Measurements from ENCODE around the gene LIMA1. TPM values are rescaled to one million over a fixed set of nuclear protein-coding genes. Genes with fewer than 3 reads are reported as not detected.

Gene LIMA1
- total and polyA plus RNA-seq, 2 of the 4 experiments (the other 2 are of a cell fraction), result 126 to 163 TPM

- H2BK120ac ChIP-seq (ENCODE audit: low read depth, low read length), result no peak overlapping the region
- ATAC-seq (ENCODE audit: low read depth), result no peak
- WGBS, 2 experiments (ENCODE audit: extremely low coverage in 2 of 2, insufficient read length in 1 of 2), result no CpG with 5 or more reads among the region's 2 CpGs
- H3K23ac ChIP-seq (ENCODE audit: low read depth, low read length), result no peak overlapping the region
- no peaks in the 10 kb centered on the region for H3K27me3 ChIP-seq (ENCODE audit: control insufficient read depth, insufficient read depth, low read length)
- intact Hi-C loops (cut with micrococcal nuclease), result no loop called here
- H3K9me1 ChIP-seq (ENCODE audit: insufficient read depth, low read length), result peaks cover 5% of the 10 kb centered on the region; the same call in 1 of the 2 replicates
- H3K79me1 ChIP-seq (ENCODE audit: low read depth in 1 of 2, low read length in 2 of 2), result peaks cover 16 to 61% of the 10 kb centered on the region in 2 experiments
- no peak overlapping the region for H2AK5ac ChIP-seq (ENCODE audit: low read depth, low read length)
- in situ Hi-C loops (cut with MboI; ENCODE audit: low sequenced_read_pairs), result no loop called here
- no peak for DNase-seq
- dilution Hi-C loops (cut with HindIII; ENCODE audit: low sequenced_read_pairs, unreplicated experiment), result no loop called here
- no peak overlapping the region for H2AFZ ChIP-seq (replicated peaks; ENCODE audit: low read length, poor library complexity)
- H3K4me1 ChIP-seq (ENCODE audit: control insufficient read depth, insufficient read depth, low read length), result peaks cover 3% of the 10 kb centered on the region; the same call in 1 of the 2 replicates
- no peak overlapping the region for H3K9ac ChIP-seq (ENCODE audit: low read depth, low read length)
- H3K27ac ChIP-seq (ENCODE audit: insufficient read depth, low read length), result no peak overlapping the region
- H4K20me1 ChIP-seq (ENCODE audit: insufficient read depth, low read length), result 0 out of 2 replicates have a peak, but pooled peaks cover under 1% of the 10 kb centered on the region
- H2AK9ac ChIP-seq (replicated peaks; ENCODE audit: low read depth, low read length, poor library complexity), result no peak overlapping the region
- H3K4me3 ChIP-seq (ENCODE audit: insufficient read depth, low read depth, low read length), result no peak overlapping the region
- no peak overlapping the region for H2BK5ac ChIP-seq (ENCODE audit: low read depth, low read length, poor library complexity, severe bottlenecking)
- H3K4me2 ChIP-seq (ENCODE audit: low read depth, low read length), result no peak overlapping the region
- TF ChIP-seq MAZ (IDR thresholded peaks at IDR 0.05; ENCODE audit: borderline replicate concordance, low read depth, low read length), result no peak
- TF ChIP-seq RFX5 (IDR thresholded peaks at IDR 0.05; ENCODE audit: low read depth, low read length), result no peak
- TF ChIP-seq, protein P1, sequence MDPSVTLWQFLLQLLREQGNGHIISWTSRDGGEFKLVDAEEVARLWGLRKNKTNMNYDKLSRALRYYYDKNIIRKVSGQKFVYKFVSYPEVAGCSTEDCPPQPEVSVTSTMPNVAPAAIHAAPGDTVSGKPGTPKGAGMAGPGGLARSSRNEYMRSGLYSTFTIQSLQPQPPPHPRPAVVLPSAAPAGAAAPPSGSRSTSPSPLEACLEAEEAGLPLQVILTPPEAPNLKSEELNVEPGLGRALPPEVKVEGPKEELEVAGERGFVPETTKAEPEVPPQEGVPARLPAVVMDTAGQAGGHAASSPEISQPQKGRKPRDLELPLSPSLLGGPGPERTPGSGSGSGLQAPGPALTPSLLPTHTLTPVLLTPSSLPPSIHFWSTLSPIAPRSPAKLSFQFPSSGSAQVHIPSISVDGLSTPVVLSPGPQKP (IDR thresholded peaks at IDR 0.05; ENCODE audit: borderline replicate concordance, low read depth, low read length), result no peak
- TF ChIP-seq FOS (IDR thresholded peaks at IDR 0.05; ENCODE audit: low read depth, low read length), result no peak
- no peak for TF ChIP-seq CHD1 (IDR thresholded peaks at IDR 0.05; ENCODE audit: low read depth, low read length)
- no peak for TF ChIP-seq MXI1 (IDR thresholded peaks at IDR 0.05; ENCODE audit: borderline replicate concordance, low read depth, low read length)
- TF ChIP-seq, protein P2, sequence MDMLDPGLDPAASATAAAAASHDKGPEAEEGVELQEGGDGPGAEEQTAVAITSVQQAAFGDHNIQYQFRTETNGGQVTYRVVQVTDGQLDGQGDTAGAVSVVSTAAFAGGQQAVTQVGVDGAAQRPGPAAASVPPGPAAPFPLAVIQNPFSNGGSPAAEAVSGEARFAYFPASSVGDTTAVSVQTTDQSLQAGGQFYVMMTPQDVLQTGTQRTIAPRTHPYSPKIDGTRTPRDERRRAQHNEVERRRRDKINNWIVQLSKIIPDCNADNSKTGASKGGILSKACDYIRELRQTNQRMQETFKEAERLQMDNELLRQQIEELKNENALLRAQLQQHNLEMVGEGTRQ (IDR thresholded peaks at IDR 0.05; ENCODE audit: low read depth, low read length), result no peak
- TF ChIP-seq, protein P3, sequence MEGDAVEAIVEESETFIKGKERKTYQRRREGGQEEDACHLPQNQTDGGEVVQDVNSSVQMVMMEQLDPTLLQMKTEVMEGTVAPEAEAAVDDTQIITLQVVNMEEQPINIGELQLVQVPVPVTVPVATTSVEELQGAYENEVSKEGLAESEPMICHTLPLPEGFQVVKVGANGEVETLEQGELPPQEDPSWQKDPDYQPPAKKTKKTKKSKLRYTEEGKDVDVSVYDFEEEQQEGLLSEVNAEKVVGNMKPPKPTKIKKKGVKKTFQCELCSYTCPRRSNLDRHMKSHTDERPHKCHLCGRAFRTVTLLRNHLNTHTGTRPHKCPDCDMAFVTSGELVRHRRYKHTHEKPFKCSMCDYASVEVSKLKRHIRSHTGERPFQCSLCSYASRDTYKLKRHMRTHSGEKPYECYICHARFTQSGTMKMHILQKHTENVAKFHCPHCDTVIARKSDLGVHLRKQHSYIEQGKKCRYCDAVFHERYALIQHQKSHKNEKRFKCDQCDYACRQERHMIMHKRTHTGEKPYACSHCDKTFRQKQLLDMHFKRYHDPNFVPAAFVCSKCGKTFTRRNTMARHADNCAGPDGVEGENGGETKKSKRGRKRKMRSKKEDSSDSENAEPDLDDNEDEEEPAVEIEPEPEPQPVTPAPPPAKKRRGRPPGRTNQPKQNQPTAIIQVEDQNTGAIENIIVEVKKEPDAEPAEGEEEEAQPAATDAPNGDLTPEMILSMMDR (conservative IDR thresholded peaks at IDR 0.05; ENCODE audit: low read depth, low read length), result no peak
- TF ChIP-seq RCOR1 (IDR thresholded peaks at IDR 0.05; ENCODE audit: insufficient replicate concordance, low read length), result no peak
- TF ChIP-seq NFE2L2 (IDR thresholded peaks at IDR 0.05; ENCODE audit: low read depth, low read length), result no peak
- TF ChIP-seq BHLHE40 (IDR thresholded peaks at IDR 0.05; ENCODE audit: low read depth, low read length), result no peak
- no peak for TF ChIP-seq MAFK (IDR thresholded peaks at IDR 0.05; ENCODE audit: low read depth, low read length)
- no peak for TF ChIP-seq SMC3 (IDR thresholded peaks at IDR 0.05; ENCODE audit: low read depth, low read length)
- no peak overlapping the region for H2BK20ac ChIP-seq (ENCODE audit: low read depth, low read length)
- ChIA-PET CTCF (no interaction called here), POLR2A (ENCODE audit: unreplicated experiment) (no interaction called here)
- H4K8ac ChIP-seq (ENCODE audit: low read depth in 2 of 2, low read length in 2 of 2), result no peak overlapping the region
- no peaks in the 10 kb centered on the region for H3K9me3 ChIP-seq (ENCODE audit: control insufficient read depth, insufficient read depth, low read length)
- H3K4ac ChIP-seq (ENCODE audit: low read depth, low read length), result no peak overlapping the region
- H4K91ac ChIP-seq (ENCODE audit: insufficient read depth, low read depth, low read length), result no peak overlapping the region
- H2BK15ac ChIP-seq (ENCODE audit: low read depth, low read length), result no peak overlapping the region
- no TSS peak for BruUV-seq (replicated peaks)
- no peak overlapping the region for H3K18ac ChIP-seq (ENCODE audit: low read depth, low read length)
- no peak overlapping the region for H3K14ac ChIP-seq (replicated peaks; ENCODE audit: low read depth, low read length)
- no peak overlapping the region for H3K56ac ChIP-seq (ENCODE audit: extremely low read depth, insufficient read depth, low read length)
- peaks cover 11% of the 10 kb centered on the region for H3K36me3 ChIP-seq (ENCODE audit: control insufficient read depth, insufficient read depth, low read length)
- no peak overlapping the region for H4K5ac ChIP-seq (ENCODE audit: low read depth, low read length)
These were observed 137.9 kb downstream of the LIMA1 start for GRCh38 chr12:50145439-50145838.

Measured in IMR-90 (cell line).